Liver (tissue), 9 donors: ENCODE data around the gene ANO4. TPM values are rescaled to one million over a fixed set of nuclear protein-coding genes. Genes with fewer than 3 reads are reported as not detected.

ENCODE experiments used
- DNase-seq: peaks from one replicate; pipeline ENCODE4 v3.0.0-alpha.2; 2017; ENCODE audit warnings: low spot score
- H3K27ac ChIP-seq, 2 donors: one replicate each; pipeline ENCODE4 v1.7.0; 2013; ENCODE audit warnings: inconsistent platforms in 2 of 2, low read length in 2 of 2, control low read depth in 1 of 2, low read depth in 1 of 2, mild to moderate bottlenecking in 1 of 2
- H3K27me3 ChIP-seq, 4 donors: one replicate each; pipeline versions ENCODE4 v1.6.1 to v1.7.0; 2013; ENCODE audit warnings: low read length in 3 of 4, inconsistent platforms in 1 of 4, mild to moderate bottlenecking in 1 of 4, moderate library complexity in 1 of 4; ENCODE audit not compliant: control insufficient read depth in 4 of 4, insufficient read depth in 4 of 4
- H3K36me3 ChIP-seq, 4 donors: one replicate each; pipeline versions ENCODE4 v1.6.1 to v1.7.0; 2013; ENCODE audit warnings: low read length in 3 of 4, mild to moderate bottlenecking in 3 of 4, low read depth in 1 of 4, moderate library complexity in 1 of 4; ENCODE audit not compliant: control insufficient read depth in 4 of 4, insufficient read depth in 3 of 4
- H3K4me1 ChIP-seq, 4 donors: one replicate each; pipeline versions ENCODE4 v1.6.1 to v1.7.0; 2013; ENCODE audit warnings: low read length in 3 of 4, mild to moderate bottlenecking in 3 of 4, moderate library complexity in 1 of 4; ENCODE audit not compliant: control insufficient read depth in 4 of 4, insufficient read depth in 4 of 4
- H3K4me3 ChIP-seq, 3 donors: one replicate each; pipeline versions ENCODE4 v1.6.1 to v1.7.0; 2013; ENCODE audit warnings: low read length in 3 of 3, control low read depth in 1 of 3, low read depth in 1 of 3, mild to moderate bottlenecking in 1 of 3
- H3K9ac ChIP-seq, 2 donors: one replicate each; pipeline ENCODE4 v1.7.0; 2013; ENCODE audit warnings: low read length in 2 of 2, mild to moderate bottlenecking in 2 of 2, moderate library complexity in 2 of 2, control low read depth in 1 of 2, low read depth in 1 of 2
- H3K9me3 ChIP-seq, 4 donors: one replicate each; pipeline versions ENCODE4 v1.6.1 to v1.7.0; 2013; ENCODE audit warnings: low read length in 3 of 4; ENCODE audit not compliant: control insufficient read depth in 4 of 4
- ATF3 ChIP-seq: IDR thresholded peaks from 2 replicates; pipeline ENCODE4 v1.6.1; 2016; ENCODE audit warnings: antibody characterized with exemption
- CTCF ChIP-seq: fragments of 150-350 bp; IDR thresholded peaks from 2 replicates; pipeline ENCODE4 v1.5.1; 2017; ENCODE audit warnings: improper control_type of control experiment, low read depth, low read length; ENCODE audit not compliant: missing input control
- EGR1 ChIP-seq, 2 donors: IDR thresholded peaks; 2 replicates each; pipeline ENCODE4 v1.6.1; 2016 to 2018; ENCODE audit warnings: antibody characterized with exemption in 2 of 2, low read depth in 2 of 2
- FOXA1 ChIP-seq: IDR thresholded peaks from 2 replicates; pipeline ENCODE4 v1.6.1; 2016; ENCODE audit warnings: antibody characterized with exemption
- FOXA2 ChIP-seq: IDR thresholded peaks from 2 replicates; pipeline ENCODE4 v1.6.1; 2016; ENCODE audit warnings: antibody characterized with exemption
- GABPA ChIP-seq, 2 donors: IDR thresholded peaks in 1 of 2; conservative IDR thresholded peaks in 1 of 2; 2 replicates each; pipeline ENCODE4 v1.6.1; 2016; ENCODE audit warnings: antibody characterized with exemption in 2 of 2, mild to moderate bottlenecking in 1 of 2, moderate library complexity in 1 of 2
- HNF4A ChIP-seq, 2 donors: conservative IDR thresholded peaks; 2 replicates each; pipeline ENCODE4 v1.6.1; 2016; ENCODE audit warnings: antibody characterized with exemption in 2 of 2, mild to moderate bottlenecking in 2 of 2
- HNF4G ChIP-seq: IDR thresholded peaks from 2 replicates; pipeline ENCODE4 v1.6.1; 2016; ENCODE audit warnings: antibody characterized with exemption
- JUND ChIP-seq, 2 donors: IDR thresholded peaks; 2 replicates each; pipeline ENCODE4 v1.6.1; 2016; ENCODE audit warnings: antibody characterized with exemption in 2 of 2
- RAD21 ChIP-seq, 2 donors: IDR thresholded peaks; 2 replicates each; pipeline ENCODE4 v1.6.1; 2016; ENCODE audit warnings: antibody characterized with exemption in 2 of 2, mild to moderate bottlenecking in 2 of 2
- RXRA ChIP-seq, 2 donors: IDR thresholded peaks; 2 replicates each; pipeline ENCODE4 v1.6.1; 2017 to 2018; ENCODE audit warnings: antibody characterized with exemption in 2 of 2, mild to moderate bottlenecking in 1 of 2
- SP1 ChIP-seq: IDR thresholded peaks from 2 replicates; pipeline ENCODE4 v1.6.1; 2018; ENCODE audit warnings: antibody characterized with exemption, mild to moderate bottlenecking
- TAF1 ChIP-seq: conservative IDR thresholded peaks from 2 replicates; pipeline ENCODE4 v1.6.1; 2016; ENCODE audit warnings: antibody characterized with exemption, mild to moderate bottlenecking
- YY1 ChIP-seq: IDR thresholded peaks from 2 replicates; pipeline ENCODE4 v1.6.1; 2016; ENCODE audit warnings: antibody characterized with exemption, mild to moderate bottlenecking
- ZBTB33 ChIP-seq: IDR thresholded peaks from 2 replicates; pipeline ENCODE4 v1.6.1; 2016; ENCODE audit warnings: antibody characterized with exemption
- WGBS: extraction: QIAGEN DNeasy Blood & Tissue Kit; methylation state at CpG from one replicate; pipeline ENCODE4 v1.1.7; 2013; 5-methylcytosine and 5-hydroxymethylcytosine counted together
- polyA plus RNA-seq, 2 donors: library from polyadenylated mRNA; stranded (reverse) in 1 of 2; unstranded in 1 of 2; fragments of 200-250 nt in 1 of 2; fragments of >200 nt in 1 of 2; fragmentation: Nextera tagmentation in 1 of 2; extraction: Ambion mirVana in 1 of 2; gene quantifications; one replicate each; pipeline versions ENCODE4 v1.2.1 to v1.2.3, GENCODE V29; 2013 to 2015
- total RNA-seq, 2 donors: library from RNA; depleted of rRNA; stranded (reverse); fragments of >200 nt; gene quantifications; one replicate each; pipeline ENCODE4 v1.2.3, GENCODE V29; 2014
- TF ChIP-seq, protein P1 (sequence below): IDR thresholded peaks from 2 replicates; pipeline ENCODE4 v1.6.1; 2016; ENCODE audit warnings: antibody characterized with exemption, mild to moderate bottlenecking
- TF ChIP-seq, protein P2 (sequence below): IDR thresholded peaks from 2 replicates; pipeline ENCODE4 v1.6.1; 2016; ENCODE audit warnings: antibody characterized with exemption
- donor health status: healthy.
- donor health status: healthy.
- donor health status: healthy.
- donor health status: healthy.
- donor health status: healthy.

ANO4 gene
- total and polyA plus RNA-seq, 4 donors = 0.08 to 2.2 (median 0.17) TPM; not detected in 1

GRCh38 chr12:100833282-100833681 is 38.7 kb downstream of the ANO4 start:
- TF ChIP-seq ZBTB33 (no peak), ATF3 (no peak), EGR1 (IDR thresholded peaks at IDR 0.05; ENCODE audit: low read depth in 2 of 2) (no peak), TAF1 (no peak), SP1 (no peak), GABPA (IDR thresholded peaks at IDR 0.05 in 1 of 2, conservative IDR thresholded peaks at IDR 0.05 in 1 of 2) (no peak), RXRA (IDR thresholded peaks at IDR 0.05) (no peak), CTCF (no peak), FOXA2 (no peak), HNF4A (conservative IDR thresholded peaks at IDR 0.05) (no peak), JUND (IDR thresholded peaks at IDR 0.05) (no peak), HNF4G (no peak)
- TF ChIP-seq, protein P1, sequence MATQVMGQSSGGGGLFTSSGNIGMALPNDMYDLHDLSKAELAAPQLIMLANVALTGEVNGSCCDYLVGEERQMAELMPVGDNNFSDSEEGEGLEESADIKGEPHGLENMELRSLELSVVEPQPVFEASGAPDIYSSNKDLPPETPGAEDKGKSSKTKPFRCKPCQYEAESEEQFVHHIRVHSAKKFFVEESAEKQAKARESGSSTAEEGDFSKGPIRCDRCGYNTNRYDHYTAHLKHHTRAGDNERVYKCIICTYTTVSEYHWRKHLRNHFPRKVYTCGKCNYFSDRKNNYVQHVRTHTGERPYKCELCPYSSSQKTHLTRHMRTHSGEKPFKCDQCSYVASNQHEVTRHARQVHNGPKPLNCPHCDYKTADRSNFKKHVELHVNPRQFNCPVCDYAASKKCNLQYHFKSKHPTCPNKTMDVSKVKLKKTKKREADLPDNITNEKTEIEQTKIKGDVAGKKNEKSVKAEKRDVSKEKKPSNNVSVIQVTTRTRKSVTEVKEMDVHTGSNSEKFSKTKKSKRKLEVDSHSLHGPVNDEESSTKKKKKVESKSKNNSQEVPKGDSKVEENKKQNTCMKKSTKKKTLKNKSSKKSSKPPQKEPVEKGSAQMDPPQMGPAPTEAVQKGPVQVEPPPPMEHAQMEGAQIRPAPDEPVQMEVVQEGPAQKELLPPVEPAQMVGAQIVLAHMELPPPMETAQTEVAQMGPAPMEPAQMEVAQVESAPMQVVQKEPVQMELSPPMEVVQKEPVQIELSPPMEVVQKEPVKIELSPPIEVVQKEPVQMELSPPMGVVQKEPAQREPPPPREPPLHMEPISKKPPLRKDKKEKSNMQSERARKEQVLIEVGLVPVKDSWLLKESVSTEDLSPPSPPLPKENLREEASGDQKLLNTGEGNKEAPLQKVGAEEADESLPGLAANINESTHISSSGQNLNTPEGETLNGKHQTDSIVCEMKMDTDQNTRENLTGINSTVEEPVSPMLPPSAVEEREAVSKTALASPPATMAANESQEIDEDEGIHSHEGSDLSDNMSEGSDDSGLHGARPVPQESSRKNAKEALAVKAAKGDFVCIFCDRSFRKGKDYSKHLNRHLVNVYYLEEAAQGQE = no peak
- no peaks in the 10 kb centered on the region for H3K9me3 ChIP-seq
- no peaks in the 10 kb centered on the region for H3K4me1 ChIP-seq
- H3K4me3 ChIP-seq = no peak overlapping the region
- DNase-seq = no peak
- H3K27ac ChIP-seq = no peak overlapping the region
- no peaks in the 10 kb centered on the region for H3K36me3 ChIP-seq
- no peak overlapping the region for H3K9ac ChIP-seq
- no peaks in the 10 kb centered on the region for H3K27me3 ChIP-seq

DNA sequence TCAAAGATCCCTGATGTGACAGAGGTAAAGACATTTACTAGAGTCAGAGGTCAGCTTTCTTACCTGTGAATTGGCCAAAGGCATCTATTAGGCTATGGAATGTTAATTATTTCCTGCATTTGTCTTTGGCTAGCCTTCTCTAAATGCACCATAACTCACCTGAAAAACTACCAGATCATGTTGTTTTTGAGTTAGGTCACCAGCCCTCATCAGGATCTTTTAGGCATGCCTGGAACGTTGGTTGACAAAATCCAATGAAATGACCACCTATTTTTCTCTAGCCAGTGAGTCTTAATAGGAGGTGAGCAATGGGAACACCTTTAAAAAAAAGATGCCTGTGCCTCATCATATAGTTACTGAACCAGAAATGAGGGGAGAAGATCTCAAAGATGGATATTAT is 46.2 kb downstream of the ANO4 start:
- Histone ChIP-seq H3K4me3 (no peak overlapping the region), H3K9ac (no peak overlapping the region), H3K27me3 (no peaks in the 10 kb centered on the region), H3K27ac (no peak overlapping the region), H3K4me1 (no peaks in the 10 kb centered on the region), H3K36me3 (no peaks in the 10 kb centered on the region), H3K9me3 (no peaks in the 10 kb centered on the region)
- WGBS = 68% methylated on average over 1 of the region's 1 CpG
- no peak for DNase-seq
- no peak for TF ChIP-seq SP1
- TF ChIP-seq, protein P1 = no peak
- no peak for TF ChIP-seq FOXA2
- no peak for TF ChIP-seq FOXA1
- no peak for TF ChIP-seq CTCF
- TF ChIP-seq YY1 = no peak
- no peak for TF ChIP-seq HNF4A (conservative IDR thresholded peaks at IDR 0.05)
- no peak for TF ChIP-seq EGR1 (IDR thresholded peaks at IDR 0.05; ENCODE audit: low read depth in 2 of 2)
- no peak for TF ChIP-seq RXRA (IDR thresholded peaks at IDR 0.05)
- no peak for TF ChIP-seq TAF1
- no peak for TF ChIP-seq JUND (IDR thresholded peaks at IDR 0.05)
- TF ChIP-seq ATF3 = no peak
- TF ChIP-seq, protein P2, sequence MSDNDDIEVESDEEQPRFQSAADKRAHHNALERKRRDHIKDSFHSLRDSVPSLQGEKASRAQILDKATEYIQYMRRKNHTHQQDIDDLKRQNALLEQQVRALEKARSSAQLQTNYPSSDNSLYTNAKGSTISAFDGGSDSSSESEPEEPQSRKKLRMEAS = no peak
- TF ChIP-seq RAD21 (IDR thresholded peaks at IDR 0.05) = no peak
- no peak for TF ChIP-seq GABPA (IDR thresholded peaks at IDR 0.05 in 1 of 2, conservative IDR thresholded peaks at IDR 0.05 in 1 of 2)
